ENCODE data around the gene ADA.
"Not testable (repeated sequence)": the region's sequence is repeated elsewhere in the genome, so short reads cannot be mapped to it uniquely, and the experiment has no call there.

Gene ADA

DNA sequence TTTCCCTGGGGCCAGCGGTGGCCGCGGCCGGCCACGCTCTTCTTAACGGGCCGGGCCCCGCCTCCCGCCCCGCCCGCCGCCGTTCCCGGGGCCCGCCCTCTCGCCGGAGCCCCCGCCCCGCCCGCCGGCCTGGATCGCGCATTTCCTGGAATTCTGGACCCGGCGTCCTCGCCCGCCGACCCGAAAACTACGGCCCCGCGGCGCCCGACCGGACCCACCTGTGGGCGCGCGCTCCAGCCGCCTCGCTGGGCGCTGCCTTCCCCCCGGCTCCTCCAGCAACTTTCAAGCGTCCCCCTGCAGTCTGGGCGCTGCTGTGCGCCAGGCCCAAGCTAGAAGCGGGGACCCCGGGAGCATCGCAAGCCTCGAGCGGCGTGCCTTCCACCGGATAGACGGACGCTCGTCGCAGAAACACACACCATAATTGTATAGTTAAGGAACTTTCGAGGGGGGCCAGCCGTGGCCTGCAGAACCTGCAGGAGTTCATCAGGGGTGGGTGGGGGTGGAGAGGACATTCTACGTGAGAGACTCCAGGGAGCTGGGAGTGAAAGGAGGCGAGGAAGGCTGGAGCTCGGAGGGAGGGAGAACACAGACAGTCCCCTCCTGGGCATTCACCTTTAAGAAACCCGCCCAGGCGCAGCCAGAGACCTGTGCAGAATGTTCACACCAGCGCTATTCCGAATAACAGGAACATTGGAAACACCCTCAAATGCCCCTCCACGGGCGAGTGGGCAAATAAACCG is at the start of gene ADA:
Gene ADA (minus strand): TSS at position 16 of the 740 bp plus-strand sequence. CDS start 92 bp downstream, outside the sequence.
- H3K4me3 Mint-ChIP-seq, result peak within 1 kb of the TSS; percentile 78 to 85 (median 82)
- TF ChIP-seq, protein P1, sequence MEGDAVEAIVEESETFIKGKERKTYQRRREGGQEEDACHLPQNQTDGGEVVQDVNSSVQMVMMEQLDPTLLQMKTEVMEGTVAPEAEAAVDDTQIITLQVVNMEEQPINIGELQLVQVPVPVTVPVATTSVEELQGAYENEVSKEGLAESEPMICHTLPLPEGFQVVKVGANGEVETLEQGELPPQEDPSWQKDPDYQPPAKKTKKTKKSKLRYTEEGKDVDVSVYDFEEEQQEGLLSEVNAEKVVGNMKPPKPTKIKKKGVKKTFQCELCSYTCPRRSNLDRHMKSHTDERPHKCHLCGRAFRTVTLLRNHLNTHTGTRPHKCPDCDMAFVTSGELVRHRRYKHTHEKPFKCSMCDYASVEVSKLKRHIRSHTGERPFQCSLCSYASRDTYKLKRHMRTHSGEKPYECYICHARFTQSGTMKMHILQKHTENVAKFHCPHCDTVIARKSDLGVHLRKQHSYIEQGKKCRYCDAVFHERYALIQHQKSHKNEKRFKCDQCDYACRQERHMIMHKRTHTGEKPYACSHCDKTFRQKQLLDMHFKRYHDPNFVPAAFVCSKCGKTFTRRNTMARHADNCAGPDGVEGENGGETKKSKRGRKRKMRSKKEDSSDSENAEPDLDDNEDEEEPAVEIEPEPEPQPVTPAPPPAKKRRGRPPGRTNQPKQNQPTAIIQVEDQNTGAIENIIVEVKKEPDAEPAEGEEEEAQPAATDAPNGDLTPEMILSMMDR (IDR thresholded peaks at IDR 0.05; ENCODE audit: unreplicated experiment in 3 of 3), result no peak
- H3K36me3 Mint-ChIP-seq (ENCODE audit: low read depth), result no peaks in the 10 kb centered on the region
- H3K4me1 Mint-ChIP-seq, result peaks cover 11% of the 10 kb centered on the region
- peak within 1 kb of the TSS in 1 of 3 experiments; percentile 83 for H3K27ac Mint-ChIP-seq
- H3K9me3 Mint-ChIP-seq, result peaks cover 5% of the 10 kb centered on the region
- H3K27me3 Mint-ChIP-seq (ENCODE audit: low read depth), result peaks cover 36% of the 10 kb centered on the region

DNA sequence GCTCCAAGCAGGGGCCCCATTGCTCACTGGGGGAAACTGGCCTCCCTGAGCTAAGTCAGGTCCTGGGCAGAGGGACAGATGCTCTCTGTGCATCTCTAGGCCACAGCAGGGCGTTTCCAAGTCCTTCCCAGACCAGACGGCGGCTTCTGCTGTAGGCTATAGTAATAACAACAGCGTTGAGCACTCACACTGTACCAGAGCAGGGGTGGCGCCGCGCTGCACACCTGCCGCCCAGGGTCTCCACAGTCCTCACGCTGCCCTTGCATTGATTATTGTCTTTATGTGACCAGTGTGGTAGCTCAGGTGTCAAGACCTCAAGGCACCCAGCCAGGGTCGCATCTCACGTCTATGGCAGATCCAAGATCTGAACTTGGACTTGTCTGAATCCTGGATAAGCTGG is 48.8 kb upstream of the ADA start:
- H3K27ac Mint-ChIP-seq, result no peak overlapping the region
- peaks cover 5% of the 10 kb centered on the region for H3K27me3 Mint-ChIP-seq (ENCODE audit: low read depth)
- no peak overlapping the region for H3K4me3 Mint-ChIP-seq
- no peaks in the 10 kb centered on the region for H3K9me3 Mint-ChIP-seq
- no peaks in the 10 kb centered on the region for H3K36me3 Mint-ChIP-seq (ENCODE audit: low read depth)
- H3K4me1 Mint-ChIP-seq, result peaks cover 18% of the 10 kb centered on the region
- TF ChIP-seq, protein P1 (IDR thresholded peaks at IDR 0.05; ENCODE audit: unreplicated experiment in 3 of 3), result no peak

DNA sequence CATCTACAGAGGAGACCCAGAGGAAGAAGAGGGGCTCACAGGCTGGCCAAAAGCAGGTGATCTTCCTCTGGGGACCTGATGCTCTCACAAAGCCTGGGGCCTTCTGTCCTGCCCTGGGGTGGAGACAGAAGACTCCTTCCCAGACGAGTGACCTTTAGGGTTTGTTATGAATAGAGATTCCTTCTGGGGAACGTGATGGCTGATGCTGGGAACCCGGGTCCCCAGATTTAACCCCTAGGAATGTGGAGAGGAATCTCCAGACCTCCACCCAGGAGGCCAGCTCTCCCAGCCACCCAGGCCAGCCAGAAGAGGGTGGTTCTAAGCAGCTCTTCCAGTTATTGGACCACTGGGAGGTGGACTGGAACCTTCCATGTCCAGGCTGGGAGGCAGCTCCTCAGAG is 46.9 kb upstream of the ADA start:
- H3K27me3 Mint-ChIP-seq (ENCODE audit: low read depth), result peaks cover 5% of the 10 kb centered on the region
- TF ChIP-seq, protein P1 (IDR thresholded peaks at IDR 0.05; ENCODE audit: unreplicated experiment in 3 of 3), result no peak
- no peaks in the 10 kb centered on the region for H3K36me3 Mint-ChIP-seq (ENCODE audit: low read depth)
- H3K27ac Mint-ChIP-seq, result no peak overlapping the region
- H3K9me3 Mint-ChIP-seq, result no peaks in the 10 kb centered on the region
- no peak overlapping the region for H3K4me3 Mint-ChIP-seq
- H3K4me1 Mint-ChIP-seq, result peaks cover 14% of the 10 kb centered on the region

DNA sequence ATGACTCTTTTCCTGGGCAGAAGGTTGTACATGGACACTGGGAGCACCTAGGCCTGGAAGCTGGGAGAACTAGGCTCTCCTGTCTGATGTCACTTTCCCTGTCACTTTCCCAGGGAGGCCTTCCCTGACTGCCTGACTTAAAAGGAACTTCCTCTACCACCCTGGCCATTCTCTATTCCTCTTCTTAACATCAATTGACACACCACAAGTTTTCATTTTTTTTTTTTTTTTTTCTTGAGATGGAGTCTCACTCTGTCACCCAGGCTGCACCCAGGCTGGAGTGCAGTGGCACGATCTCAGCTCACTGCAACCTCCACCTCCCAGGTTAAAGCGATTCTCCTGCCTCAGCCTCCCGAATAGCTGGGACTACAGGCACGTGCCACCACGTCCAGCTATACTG is 45.5 kb upstream of the ADA start:
- H3K27ac Mint-ChIP-seq; H3K36me3 Mint-ChIP-seq (ENCODE audit: low read depth); H3K27me3 Mint-ChIP-seq (ENCODE audit: low read depth); H3K9me3 Mint-ChIP-seq; H3K4me3 Mint-ChIP-seq: not testable (repeated sequence)
- peaks cover 14% of the 10 kb centered on the region for H3K4me1 Mint-ChIP-seq

DNA sequence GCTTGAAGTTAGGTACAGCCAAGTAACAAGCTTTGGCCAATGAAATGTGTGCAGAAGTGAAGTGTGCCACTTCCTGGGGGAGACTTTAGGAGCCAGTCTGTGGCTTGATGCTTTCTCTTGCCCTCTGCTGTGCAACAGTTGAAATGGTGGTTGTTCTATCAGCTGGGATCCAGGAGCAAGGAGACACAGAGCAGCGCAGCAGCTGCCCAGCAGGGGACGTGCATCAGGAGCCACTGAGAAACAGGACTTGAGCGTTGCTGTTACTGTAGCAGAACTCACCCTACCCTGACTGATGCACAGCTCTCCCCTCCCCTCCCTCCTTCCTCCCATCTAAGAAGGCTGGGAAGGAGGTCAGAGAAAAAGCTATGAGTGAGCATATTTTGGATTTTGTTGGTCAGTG is 44.8 kb upstream of the ADA start:
- Mint-ChIP-seq H3K27ac (no peak overlapping the region), H3K27me3 (ENCODE audit: low read depth) (peaks cover 11% of the 10 kb centered on the region), H3K4me1 (peaks cover 7% of the 10 kb centered on the region), H3K36me3 (ENCODE audit: low read depth) (no peaks in the 10 kb centered on the region), H3K9me3 (peaks cover 3% of the 10 kb centered on the region), H3K4me3 (no peak overlapping the region)
- TF ChIP-seq, protein P1 (IDR thresholded peaks at IDR 0.05; ENCODE audit: unreplicated experiment in 3 of 3), result no peak

DNA sequence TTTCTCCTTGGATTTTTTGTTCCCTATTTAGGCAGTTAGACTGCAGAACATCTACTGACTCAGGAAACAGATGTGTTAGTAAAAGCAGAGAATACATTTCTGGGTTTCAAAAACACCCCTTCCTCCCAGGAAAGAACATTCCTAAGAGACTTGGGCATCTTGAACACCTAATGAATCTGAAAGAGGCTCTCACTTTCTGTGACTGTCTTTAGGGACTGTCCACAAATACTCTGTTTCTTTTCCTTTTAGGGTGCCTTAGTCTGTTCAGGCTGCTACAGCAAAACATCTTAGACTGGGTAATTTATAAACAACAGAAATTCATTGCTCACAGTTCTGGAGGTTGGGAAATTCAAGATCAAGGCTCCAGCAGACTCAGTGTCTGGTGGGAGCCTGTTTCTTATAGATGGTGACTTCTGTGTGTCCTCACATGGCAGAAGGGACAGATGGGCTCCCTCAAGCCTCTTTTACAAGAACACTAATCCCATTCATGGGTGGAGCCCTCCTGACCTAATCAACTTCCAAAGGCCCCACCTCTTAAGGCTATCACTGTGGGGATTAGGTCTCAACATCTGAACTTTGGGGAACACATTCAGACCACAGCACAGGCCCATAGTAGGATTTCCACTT is 44.3 kb upstream of the ADA start:
- TF ChIP-seq, protein P1 (IDR thresholded peaks at IDR 0.05; ENCODE audit: unreplicated experiment in 3 of 3), result no peak
- no peaks in the 10 kb centered on the region for H3K36me3 Mint-ChIP-seq (ENCODE audit: low read depth)
- no peak overlapping the region for H3K27ac Mint-ChIP-seq
- H3K4me3 Mint-ChIP-seq, result no peak overlapping the region
- H3K4me1 Mint-ChIP-seq, result peaks cover 1% of the 10 kb centered on the region
- peaks cover 3% of the 10 kb centered on the region for H3K9me3 Mint-ChIP-seq
- H3K27me3 Mint-ChIP-seq (ENCODE audit: low read depth), result peaks cover 8% of the 10 kb centered on the region
